Dendritic cell treated with granulocyte-macrophage colony-stimulating factor and Interleukin-4, amounts not matched to agents 40 ng/mL and 50 ng/mL, for 4 days (primary cell): ENCODE data around the gene KRTAP10-6.
"Not testable (repeated sequence)": the region's sequence is repeated elsewhere in the genome, so short reads cannot be mapped to it uniquely, and the experiment has no call there.

Experiments
- H3K27ac Mint-ChIP-seq: one replicate; pipeline ENCODE4 v1.8.0; 2022; ENCODE audit warnings: mild to moderate bottlenecking, mixed read lengths
- H3K27me3 Mint-ChIP-seq: one replicate; pipeline ENCODE4 v1.8.0; 2022; ENCODE audit warnings: mild to moderate bottlenecking, mixed read lengths
- H3K36me3 Mint-ChIP-seq: one replicate; pipeline ENCODE4 v1.8.0; 2022; ENCODE audit warnings: low read depth, mixed read lengths
- H3K4me1 Mint-ChIP-seq: one replicate; pipeline ENCODE4 v1.8.0; 2022; ENCODE audit warnings: low read depth, mixed read lengths
- H3K4me3 Mint-ChIP-seq: one replicate; pipeline ENCODE4 v1.8.0; 2022; ENCODE audit warnings: mild to moderate bottlenecking, moderate library complexity, mixed read lengths
- H3K9me3 Mint-ChIP-seq: one replicate; pipeline ENCODE4 v1.8.0; 2022; ENCODE audit warnings: mixed read lengths
- intact Hi-C: fragments of 100-400 bp; cut with micrococcal nuclease; formaldehyde crosslinking; loops from one replicate; pipeline ENCODE4 v1.15.0; 2022

Gene KRTAP10-6

GRCh38 chr21:44592446-44593311 lies at the start of gene KRTAP10-6:
TSS of gene KRTAP10-6 (minus strand) at chr21:44592505. CDS start at chr21:44592484, 21 bp downstream.
- Mint-ChIP-seq H3K4me1 (no peaks in the 10 kb centered on the region), H3K9me3 (no peaks in the 10 kb centered on the region), H3K27me3 (peaks cover 15% of the 10 kb centered on the region), H3K36me3 (no peaks in the 10 kb centered on the region), H3K27ac (no peak within 1 kb of the TSS), H3K4me3 (no peak within 1 kb of the TSS)
- intact Hi-C loops, result no loop called here

- intact Hi-C loops, result no loop called here
- Mint-ChIP-seq H3K9me3 (peaks cover 46% of the 10 kb centered on the region), H3K27me3 (peaks cover 6% of the 10 kb centered on the region)
Measured at GRCh38 chr21:44640761-44641160, 48.5 kb upstream of the KRTAP10-6 start.

GRCh38 chr21:44639331-44639655 lies 47.0 kb upstream of the KRTAP10-6 start:
- Mint-ChIP-seq H3K9me3 (peaks cover 37% of the 10 kb centered on the region), H3K27ac (no peak overlapping the region), H3K4me3 (no peak overlapping the region), H3K4me1 (no peaks in the 10 kb centered on the region), H3K27me3 (peaks cover 6% of the 10 kb centered on the region), H3K36me3 (no peaks in the 10 kb centered on the region)
- intact Hi-C loops, result no loop called here

More at GRCh38 chr21:44640761-44641160, 48.5 kb upstream of the KRTAP10-6 start:
- Mint-ChIP-seq H3K36me3 (no peaks in the 10 kb centered on the region), H3K4me1 (no peaks in the 10 kb centered on the region), H3K27ac (no peak overlapping the region), H3K4me3 (no peak overlapping the region)

DNA sequence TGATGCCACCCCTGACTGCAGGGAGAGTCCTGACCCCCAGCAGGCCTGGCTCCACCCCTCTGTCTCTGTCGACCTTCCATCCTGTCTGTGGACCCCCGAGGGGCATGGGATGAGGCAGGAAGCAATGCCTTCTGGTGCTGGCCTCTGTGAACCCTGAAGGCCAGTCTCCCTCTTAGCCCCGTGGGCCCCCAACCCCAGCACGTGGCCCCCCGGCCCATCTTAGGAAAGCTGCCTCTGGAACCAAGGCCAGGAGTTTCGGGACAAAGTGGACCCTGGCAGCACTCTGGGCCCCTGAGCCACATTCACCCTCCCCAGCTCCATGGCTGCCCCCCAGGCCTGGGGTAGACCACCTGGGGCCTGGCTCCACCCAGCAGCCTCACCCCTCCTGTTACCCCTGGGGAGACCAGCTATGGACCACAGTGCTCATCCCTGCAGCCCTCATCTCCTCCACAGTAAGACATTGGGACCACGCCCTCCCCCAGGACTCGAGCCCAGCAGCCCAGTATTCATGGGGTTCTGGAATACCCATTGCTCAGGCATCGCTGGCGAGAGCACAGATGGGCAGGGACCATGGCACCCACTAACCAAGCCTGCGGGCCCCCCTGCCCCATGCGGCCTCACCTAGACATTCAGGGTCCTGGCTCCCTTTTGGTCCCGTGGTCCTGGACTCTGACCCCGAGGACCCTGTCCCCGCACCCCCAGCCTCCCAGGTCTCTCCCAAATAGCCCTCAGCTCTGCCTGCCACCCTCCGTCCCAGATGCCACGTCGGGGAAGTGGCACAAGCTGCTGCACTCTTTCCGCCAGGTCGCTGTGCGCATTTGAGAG lies 46.4 kb upstream of the KRTAP10-6 start:
- intact Hi-C loops, H3K36me3 Mint-ChIP-seq, H3K4me3 Mint-ChIP-seq, H3K27ac Mint-ChIP-seq, H3K27me3 Mint-ChIP-seq, H3K4me1 Mint-ChIP-seq: not testable (repeated sequence)
- H3K9me3 Mint-ChIP-seq, result peaks cover 31% of the 10 kb centered on the region

DNA sequence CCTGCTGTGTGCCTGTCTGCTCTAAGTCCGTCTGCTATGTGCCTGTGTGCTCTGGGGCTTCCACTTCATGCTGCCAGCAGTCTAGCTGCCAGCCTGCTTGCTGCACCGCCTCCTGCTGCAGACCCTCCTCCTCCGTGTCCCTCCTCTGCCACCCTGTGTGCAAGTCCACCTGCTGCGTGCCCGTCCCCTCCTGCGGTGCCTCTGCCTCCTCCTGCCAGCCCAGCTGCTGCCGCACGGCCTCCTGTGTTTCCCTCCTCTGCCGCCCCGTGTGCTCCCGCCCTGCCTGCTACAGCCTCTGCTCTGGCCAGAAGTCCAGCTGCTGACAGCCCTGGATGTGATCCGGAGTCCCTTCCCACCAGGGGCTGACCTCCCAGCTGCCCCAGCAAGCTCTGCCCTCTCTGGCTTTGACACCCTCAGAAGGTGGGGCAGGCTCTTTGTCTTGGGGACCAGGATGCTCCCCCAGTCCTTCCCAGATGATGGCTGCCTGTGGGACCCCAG lies 45.6 kb upstream of the KRTAP10-6 start:
- H3K9me3 Mint-ChIP-seq, result peaks cover 30% of the 10 kb centered on the region
- intact Hi-C loops, H3K27me3 Mint-ChIP-seq, H3K36me3 Mint-ChIP-seq, H3K27ac Mint-ChIP-seq, H3K4me1 Mint-ChIP-seq, H3K4me3 Mint-ChIP-seq: not testable (repeated sequence)

DNA sequence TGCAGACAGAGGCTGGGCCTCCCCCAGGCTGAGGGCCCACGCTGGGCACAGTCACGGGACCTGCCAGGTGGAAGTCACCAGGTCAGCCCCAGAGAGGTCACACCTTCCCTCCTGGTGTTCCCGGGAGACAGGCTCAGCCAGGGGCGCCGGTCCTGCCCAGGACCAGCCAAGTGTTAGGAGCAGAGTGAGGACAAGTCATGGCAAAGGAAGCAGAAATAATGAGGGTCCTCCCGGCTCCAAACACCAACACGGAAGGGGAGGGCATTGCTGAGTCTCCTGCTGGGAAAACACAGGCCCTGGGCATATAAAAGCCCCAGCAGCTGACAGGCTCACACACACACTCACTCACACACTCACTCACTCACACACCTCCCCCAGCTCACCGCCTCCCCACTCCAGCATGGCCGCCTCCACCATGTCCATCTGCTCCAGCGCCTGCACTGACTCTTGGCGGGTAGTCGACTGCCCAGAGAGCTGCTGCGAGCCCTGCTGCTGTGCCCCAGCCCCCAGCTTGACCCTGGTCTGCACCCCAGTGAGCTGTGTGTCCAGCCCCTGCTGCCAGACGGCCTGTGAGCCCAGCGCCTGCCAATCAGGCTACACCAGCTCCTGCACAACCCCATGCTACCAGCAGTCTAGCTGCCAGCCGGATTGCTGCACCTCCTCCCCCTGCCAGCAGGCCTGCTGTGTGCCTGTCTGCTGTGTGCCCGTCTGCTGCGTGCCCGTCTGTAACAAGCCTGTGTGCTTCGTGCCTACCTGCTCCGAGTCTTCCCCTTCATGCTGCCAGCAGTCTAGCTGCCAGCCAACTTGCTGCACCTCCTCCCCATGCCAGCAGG lies 44.9 kb upstream of the KRTAP10-6 start, which contains the start of gene KRTAP10-10:
KRTAP10-10 (plus strand) TSS at position 339 of the 833 bp plus-strand sequence; CDS start at position 401, 62 bp downstream.
- H3K36me3 Mint-ChIP-seq, result no peaks in the 10 kb centered on the region
- peaks cover 6% of the 10 kb centered on the region for H3K27me3 Mint-ChIP-seq
- H3K4me3 Mint-ChIP-seq, result no peak within 1 kb of the TSS
- intact Hi-C loops, result no loop called here
- H3K4me1 Mint-ChIP-seq, result no peaks in the 10 kb centered on the region
- no peak within 1 kb of the TSS for H3K27ac Mint-ChIP-seq
- H3K9me3 Mint-ChIP-seq, result peaks cover 34% of the 10 kb centered on the region

DNA sequence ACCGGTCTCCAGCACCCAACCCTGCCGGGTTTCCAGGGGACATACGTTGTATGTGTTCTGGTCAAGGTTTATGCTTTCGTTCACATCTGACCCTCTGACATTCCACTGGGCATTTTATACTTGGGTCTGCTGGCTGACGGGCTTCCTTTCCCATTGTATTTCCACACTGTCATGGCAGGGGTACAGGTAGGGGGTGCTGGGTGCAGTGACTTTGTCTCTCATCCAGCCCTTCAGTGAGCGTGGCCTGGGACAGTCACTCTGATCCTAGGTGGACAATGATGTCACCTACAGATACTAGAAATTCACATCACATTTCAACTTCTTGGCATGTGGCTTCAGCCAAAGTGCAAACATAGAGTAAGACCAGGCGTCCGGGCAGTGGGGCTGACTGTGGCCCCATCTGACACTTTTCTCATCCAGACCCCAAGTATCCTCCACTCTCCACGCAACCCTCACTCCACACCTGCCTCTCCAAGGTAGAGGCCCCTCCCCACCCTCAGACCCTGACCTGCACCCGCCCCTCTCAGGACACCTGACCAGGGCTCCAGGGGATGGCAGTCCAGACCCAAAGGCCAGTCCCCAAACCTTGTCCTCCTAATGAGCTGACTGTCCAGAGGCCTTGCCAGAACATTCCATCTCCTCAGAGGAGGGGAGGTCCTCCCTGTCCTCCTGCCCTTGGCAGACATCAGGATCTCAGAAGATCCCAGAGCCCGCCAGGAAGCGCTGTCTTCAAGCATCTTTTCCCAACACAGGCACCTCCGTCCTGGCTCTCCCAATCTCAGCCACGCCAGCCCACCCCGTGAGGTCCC lies 44.1 kb upstream of the KRTAP10-6 start:
- Mint-ChIP-seq H3K4me1 (no peaks in the 10 kb centered on the region), H3K9me3 (peaks cover 39% of the 10 kb centered on the region), H3K4me3 (no peak overlapping the region), H3K36me3 (no peaks in the 10 kb centered on the region), H3K27me3 (peaks cover 8% of the 10 kb centered on the region), H3K27ac (no peak overlapping the region)
- intact Hi-C loops, result no loop called here

DNA sequence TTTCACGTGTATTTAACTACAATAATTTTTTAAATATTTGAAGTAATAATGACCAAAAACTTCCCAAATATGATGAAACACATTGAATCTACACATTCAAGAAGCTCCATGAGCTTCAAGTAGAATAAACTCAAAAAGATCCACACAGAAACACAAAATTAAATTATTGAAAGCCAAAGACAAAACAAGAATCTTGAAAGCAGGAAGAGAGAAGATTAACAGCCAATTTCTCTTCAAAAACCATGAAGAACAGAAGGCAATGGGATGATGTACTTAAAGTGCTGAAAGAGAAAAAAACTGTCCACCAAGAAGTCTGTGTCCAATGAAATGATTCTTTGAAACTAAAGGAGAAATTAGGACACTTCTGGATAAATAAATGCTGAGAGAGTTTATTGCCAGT lies 39.8 kb upstream of the KRTAP10-6 start:
- H3K27me3 Mint-ChIP-seq, result peaks cover 19% of the 10 kb centered on the region
- H3K4me3 Mint-ChIP-seq, result no peak overlapping the region

GRCh38 chr21:44630440-44630839 lies 38.1 kb upstream of the KRTAP10-6 start:
- Mint-ChIP-seq H3K9me3 (peaks cover 41% of the 10 kb centered on the region), H3K27ac (no peak overlapping the region), H3K36me3 (no peaks in the 10 kb centered on the region), H3K27me3 (peaks cover 18% of the 10 kb centered on the region), H3K4me3 (no peak overlapping the region), H3K4me1 (no peaks in the 10 kb centered on the region)
- intact Hi-C loops, result no loop called here

More for the DNA sequence above, 39.8 kb upstream of the KRTAP10-6 start:
- peaks cover 41% of the 10 kb centered on the region for H3K9me3 Mint-ChIP-seq
- H3K36me3 Mint-ChIP-seq, result no peaks in the 10 kb centered on the region
- no peak overlapping the region for H3K27ac Mint-ChIP-seq
- intact Hi-C loops, result no loop called here
- H3K4me1 Mint-ChIP-seq, result no peaks in the 10 kb centered on the region

GRCh38 chr21:44628707-44629391 lies 36.5 kb upstream of the KRTAP10-6 start:
- no peaks in the 10 kb centered on the region for H3K4me1 Mint-ChIP-seq
- H3K4me3 Mint-ChIP-seq, result no peak overlapping the region
- peaks cover 52% of the 10 kb centered on the region for H3K9me3 Mint-ChIP-seq
- H3K27ac Mint-ChIP-seq, result no peak overlapping the region
- peaks cover 21% of the 10 kb centered on the region for H3K27me3 Mint-ChIP-seq
- H3K36me3 Mint-ChIP-seq, result no peaks in the 10 kb centered on the region
- intact Hi-C loops, result no loop called here

DNA sequence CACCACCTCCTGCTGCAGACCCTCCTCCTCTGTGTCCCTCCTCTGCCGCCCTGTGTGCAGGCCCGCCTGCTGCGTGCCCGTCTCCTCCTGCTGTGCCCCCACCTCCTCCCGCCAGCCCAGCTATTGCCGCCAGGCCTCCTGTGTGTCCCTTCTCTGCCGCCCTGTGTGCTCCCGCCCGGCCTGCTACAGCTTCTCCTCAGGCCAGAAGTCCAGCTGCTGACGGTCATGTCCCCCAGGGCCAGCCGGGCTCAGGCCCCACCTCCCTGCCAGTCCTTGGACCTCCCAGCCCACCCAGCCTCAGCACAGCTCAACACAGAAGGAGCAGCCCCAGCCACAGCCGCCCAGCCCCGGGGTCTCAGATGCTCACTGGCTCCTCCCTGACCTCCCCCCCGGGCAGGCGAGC lies 35.5 kb upstream of the KRTAP10-6 start:
- H3K36me3 Mint-ChIP-seq, H3K4me3 Mint-ChIP-seq, H3K27ac Mint-ChIP-seq, H3K4me1 Mint-ChIP-seq, intact Hi-C loops: not testable (repeated sequence)
- Mint-ChIP-seq H3K9me3 (peaks cover 55% of the 10 kb centered on the region), H3K27me3 (peaks cover 21% of the 10 kb centered on the region)

GRCh38 chr21:44627181-44627822 lies 35.0 kb upstream of the KRTAP10-6 start:
- H3K4me3 Mint-ChIP-seq, H3K36me3 Mint-ChIP-seq, H3K27ac Mint-ChIP-seq, H3K4me1 Mint-ChIP-seq, intact Hi-C loops: not testable (repeated sequence)
- Mint-ChIP-seq H3K27me3 (peaks cover 21% of the 10 kb centered on the region), H3K9me3 (peaks cover 55% of the 10 kb centered on the region)
